GM21360 (cell line): ENCODE measurements around the gene ZNF26.

Source experiments
- ATAC-seq: cut with Tn5 transposase; IDR thresholded peaks from one replicate; pipeline ENCODE4 v1.9.1; 2021; ENCODE audit warnings: mild to moderate bottlenecking, moderate library complexity; ENCODE audit not compliant: unreplicated experiment

ZNF26 gene

GRCh38 chr12:133058203-133059113 lies 72.3 kb downstream of the ZNF26 start:
- ATAC-seq, result no peak

- no peak for ATAC-seq
Measured at GRCh38 chr12:133061954-133062353, 75.8 kb downstream of the ZNF26 start.

- ATAC-seq, result no peak
Measured at GRCh38 chr12:133063556-133063955, 77.4 kb downstream of the ZNF26 start.

- ATAC-seq, result no peak
Measured at GRCh38 chr12:133073836-133074235, 87.7 kb downstream of the ZNF26 start.
